ENCODE data around the gene ARL6IP5.
A peak's percentile ranks its signal among the peaks of the same experiment; 100 is the strongest.

ARL6IP5 gene

DNA sequence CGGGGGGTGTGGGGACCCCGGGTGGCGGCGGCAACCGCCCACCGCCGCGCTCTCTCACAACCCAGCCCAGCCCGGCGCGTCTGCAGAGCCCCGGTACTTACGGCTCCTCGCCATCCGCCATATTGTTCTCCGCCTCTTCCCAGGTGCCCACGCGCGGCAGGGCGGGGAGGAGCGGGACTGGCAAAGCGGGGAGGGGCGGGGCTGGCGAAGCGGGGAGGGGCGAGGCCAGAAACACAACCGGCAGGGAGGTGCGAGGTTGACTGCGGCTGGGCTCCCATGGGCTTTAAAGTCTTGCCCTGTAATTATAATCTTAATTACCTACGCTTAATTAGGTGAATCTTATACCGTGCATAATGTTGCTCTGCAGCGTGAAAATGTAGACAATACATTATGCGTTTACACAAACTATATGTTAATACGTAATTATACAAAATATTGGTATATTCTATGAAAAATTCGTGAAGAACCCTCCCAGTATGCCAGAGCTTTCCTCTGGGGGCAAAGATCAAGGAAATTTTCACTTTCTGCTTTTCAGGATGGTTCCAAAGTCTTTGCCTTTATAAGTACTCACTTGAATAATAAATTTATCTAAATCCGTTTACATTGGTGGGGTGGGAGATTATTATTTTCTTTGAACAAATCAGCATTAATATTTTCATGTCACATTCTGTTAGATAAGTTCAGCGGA lies 4.4 kb upstream of the ARL6IP5 start, which contains the start of gene UBA3:
UBA3 (minus strand) TSS at position 133 of the 688 bp plus-strand sequence; CDS start at position 121, 12 bp downstream.
- Histone ChIP-seq H3K4me1 (peaks cover 0 to 57% (median 42%) of the 10 kb centered on the region in 4 donors), H3K27ac (peak within 1 kb of the TSS; percentile 85 to 88), H3K27me3 (no peaks in the 10 kb centered on the region), H3K36me3 (peaks cover 0 to 12% (median 5%) of the 10 kb centered on the region in 3 donors), H3K9me3 (no peaks in the 10 kb centered on the region), H3K4me3 (peak within 1 kb of the TSS; percentile 83 to 87)
- DNase-seq, result peak; percentile 91 to 95
- TF ChIP-seq, protein P1, sequence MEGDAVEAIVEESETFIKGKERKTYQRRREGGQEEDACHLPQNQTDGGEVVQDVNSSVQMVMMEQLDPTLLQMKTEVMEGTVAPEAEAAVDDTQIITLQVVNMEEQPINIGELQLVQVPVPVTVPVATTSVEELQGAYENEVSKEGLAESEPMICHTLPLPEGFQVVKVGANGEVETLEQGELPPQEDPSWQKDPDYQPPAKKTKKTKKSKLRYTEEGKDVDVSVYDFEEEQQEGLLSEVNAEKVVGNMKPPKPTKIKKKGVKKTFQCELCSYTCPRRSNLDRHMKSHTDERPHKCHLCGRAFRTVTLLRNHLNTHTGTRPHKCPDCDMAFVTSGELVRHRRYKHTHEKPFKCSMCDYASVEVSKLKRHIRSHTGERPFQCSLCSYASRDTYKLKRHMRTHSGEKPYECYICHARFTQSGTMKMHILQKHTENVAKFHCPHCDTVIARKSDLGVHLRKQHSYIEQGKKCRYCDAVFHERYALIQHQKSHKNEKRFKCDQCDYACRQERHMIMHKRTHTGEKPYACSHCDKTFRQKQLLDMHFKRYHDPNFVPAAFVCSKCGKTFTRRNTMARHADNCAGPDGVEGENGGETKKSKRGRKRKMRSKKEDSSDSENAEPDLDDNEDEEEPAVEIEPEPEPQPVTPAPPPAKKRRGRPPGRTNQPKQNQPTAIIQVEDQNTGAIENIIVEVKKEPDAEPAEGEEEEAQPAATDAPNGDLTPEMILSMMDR (IDR thresholded peaks at IDR 0.05), result no peak
- intact Hi-C loops (cut with DNase I; ENCODE audit: low total_unique reads), result loop anchor here (10.0 kb wide), 1 partner anchor 66 kb away; the partner anchor contains the start of gene EOGT

DNA sequence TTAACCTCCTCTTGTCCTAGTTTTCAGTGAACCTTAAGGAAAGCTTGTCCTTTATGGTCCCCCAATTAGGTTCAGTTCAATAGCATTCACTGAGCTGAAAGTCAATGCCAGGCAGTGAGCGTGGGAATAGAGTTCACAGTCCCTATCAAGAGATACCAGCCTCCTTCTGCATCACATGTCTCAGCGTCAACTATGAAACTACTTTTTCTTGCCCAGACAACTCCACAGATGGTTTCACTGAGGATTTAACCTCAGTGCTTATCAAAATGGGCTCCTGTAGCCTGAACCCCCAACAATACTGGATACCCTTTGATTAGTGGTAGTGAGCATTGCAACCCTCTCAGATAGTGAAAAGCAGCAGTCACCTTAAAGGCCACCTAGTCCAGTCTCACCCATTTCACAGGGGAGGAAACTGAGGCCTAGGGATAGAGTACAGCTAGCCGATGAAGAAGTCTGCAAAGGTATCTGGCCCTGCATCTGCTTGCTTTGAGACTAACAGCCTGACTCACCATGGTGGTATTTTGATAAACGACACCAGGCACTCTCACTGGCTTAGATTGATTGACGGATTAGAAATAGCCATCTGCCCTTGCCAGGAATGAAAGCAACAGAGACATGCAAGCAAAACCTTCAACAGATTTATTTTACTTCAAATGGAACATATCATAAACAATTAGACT lies 3.0 kb upstream of the ARL6IP5 start:
- TF ChIP-seq, protein P1 (IDR thresholded peaks at IDR 0.05), result no peak
- Histone ChIP-seq H3K4me3 (no peak overlapping the region), H3K9me3 (no peaks in the 10 kb centered on the region), H3K36me3 (no peaks in the 10 kb centered on the region), H3K4me1 (peaks cover 0 to 58% (median 43%) of the 10 kb centered on the region in 4 donors), H3K27me3 (no peaks in the 10 kb centered on the region), H3K27ac (peak overlapping the region; percentile 93 to 96)
- intact Hi-C loops (cut with DNase I; ENCODE audit: low total_unique reads), result loop anchor here (10.0 kb wide), 1 partner anchor 67 kb away; the partner anchor contains the start of gene EOGT
- no peak for DNase-seq

DNA sequence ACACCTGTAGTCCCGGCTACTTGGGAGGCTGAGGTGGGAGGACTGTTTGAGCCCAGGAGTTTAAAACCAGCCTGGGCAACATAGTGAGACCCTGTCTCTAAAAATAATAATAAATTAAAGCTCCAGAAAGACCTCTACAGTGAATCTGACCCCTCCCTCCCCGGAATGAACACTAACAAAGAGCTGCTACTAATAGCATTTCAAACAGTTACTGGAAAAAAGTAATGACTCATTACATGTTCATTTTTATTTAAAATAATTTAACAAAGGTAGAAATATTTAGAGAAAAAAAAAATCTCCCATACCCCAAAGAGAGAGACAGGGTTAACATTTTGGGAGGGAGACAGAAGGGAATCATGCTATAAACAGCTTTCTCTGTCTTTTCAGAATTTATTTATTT lies 2.4 kb upstream of the ARL6IP5 start:
- no peaks in the 10 kb centered on the region for H3K9me3 ChIP-seq
- peak overlapping the region; percentile 93 to 96 for H3K27ac ChIP-seq
- H3K4me3 ChIP-seq, result no peak overlapping the region
- H3K27me3 ChIP-seq, result no peaks in the 10 kb centered on the region
- H3K4me1 ChIP-seq, result peaks cover 0 to 65% (median 48%) of the 10 kb centered on the region in 4 donors
- intact Hi-C loops (cut with DNase I; ENCODE audit: low total_unique reads), result loop anchor here (10.0 kb wide), 1 partner anchor 68 kb away; the partner anchor contains the start of gene EOGT
- TF ChIP-seq, protein P1 (IDR thresholded peaks at IDR 0.05), result no peak
- no peak for DNase-seq
- no peaks in the 10 kb centered on the region for H3K36me3 ChIP-seq

DNA sequence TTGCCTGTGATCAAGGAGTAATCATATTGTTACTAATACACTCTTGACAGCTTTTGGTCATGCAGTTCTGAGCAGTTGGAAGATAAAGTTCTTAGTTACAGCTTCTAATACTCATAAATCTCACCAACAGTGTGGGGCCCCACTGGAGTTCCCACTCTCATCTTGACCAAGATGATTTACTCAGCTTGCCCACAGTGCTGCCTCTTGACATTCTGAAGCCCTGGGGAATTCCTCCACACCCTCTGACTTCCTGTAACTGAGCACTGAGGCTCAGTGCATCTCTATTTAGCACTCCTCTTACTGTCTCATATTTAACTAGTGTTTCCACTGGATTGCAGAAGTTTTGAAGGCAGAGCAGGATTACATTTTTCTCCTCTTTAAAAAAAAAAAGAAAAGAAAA lies 1.9 kb upstream of the ARL6IP5 start:
- H3K27ac ChIP-seq, result peak overlapping the region; percentile 93 to 96
- intact Hi-C loops (cut with DNase I; ENCODE audit: low total_unique reads), result loop anchor here (10.0 kb wide), 1 partner anchor 68 kb away; the partner anchor contains the start of gene EOGT
- no peaks in the 10 kb centered on the region for H3K36me3 ChIP-seq
- H3K9me3 ChIP-seq, result no peaks in the 10 kb centered on the region
- TF ChIP-seq, protein P1 (IDR thresholded peaks at IDR 0.05), result no peak
- peaks cover 0 to 65% (median 50%) of the 10 kb centered on the region in 4 donors for H3K4me1 ChIP-seq
- no peak for DNase-seq
- no peak overlapping the region for H3K4me3 ChIP-seq
- H3K27me3 ChIP-seq, result no peaks in the 10 kb centered on the region

DNA sequence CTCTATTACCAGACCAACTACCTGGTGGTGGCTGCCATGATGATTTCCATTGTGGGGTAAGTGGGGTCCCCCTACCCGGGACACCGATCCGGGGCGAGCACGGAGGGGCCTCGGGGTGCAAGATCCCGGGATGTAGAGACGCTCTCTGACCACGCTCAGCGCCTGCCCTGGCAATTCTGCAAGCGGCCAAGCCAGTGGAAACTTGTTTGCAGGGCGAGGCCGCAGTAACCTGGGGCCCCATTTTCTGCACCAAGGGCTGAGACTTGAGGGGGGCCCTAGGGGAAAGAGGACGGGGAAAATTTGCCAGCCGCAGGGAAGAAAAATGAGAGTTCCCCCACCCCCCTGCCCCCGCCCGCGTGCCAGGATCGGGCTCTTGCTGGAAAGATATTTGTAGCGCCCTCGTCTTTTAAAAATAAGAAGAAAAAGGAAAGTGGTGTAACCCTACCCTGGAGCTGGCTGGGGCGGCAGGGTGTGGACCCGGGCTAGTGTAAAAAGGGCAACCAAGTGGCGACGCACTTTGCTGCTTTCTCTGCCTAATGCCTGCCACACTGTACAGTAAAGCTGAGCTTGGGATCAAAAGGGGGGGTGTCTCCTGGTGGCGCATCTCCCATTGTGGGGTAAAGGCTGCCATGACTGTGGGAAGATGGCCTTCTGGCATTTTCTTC lies 563 bp downstream of the ARL6IP5 start:
- intact Hi-C loops (cut with DNase I; ENCODE audit: low total_unique reads), result loop anchor here (5.0 to 10.0 kb wide), 2 partner anchors 33 to 70 kb away; partner anchors contain the start of genes EOGT and TMF1
- TF ChIP-seq, protein P1 (IDR thresholded peaks at IDR 0.05), result no peak
- Histone ChIP-seq H3K36me3 (no peaks in the 10 kb centered on the region), H3K27me3 (no peaks in the 10 kb centered on the region), H3K9me3 (no peaks in the 10 kb centered on the region), H3K4me1 (peaks cover 0 to 71% (median 56%) of the 10 kb centered on the region in 4 donors), H3K27ac (peak overlapping the region; percentile 93 to 96), H3K4me3 (peak overlapping the region; percentile 95 to 97)
- peak in 1 of 2 donors; percentile 71 for DNase-seq
